ENCODE measurements around the gene ZNF670. TPM values are rescaled to one million over a fixed set of nuclear protein-coding genes. Genes with fewer than 3 reads are reported as not detected.
"Not testable (repeated sequence)": the region's sequence is repeated elsewhere in the genome, so short reads cannot be mapped to it uniquely, and the experiment has no call there.

ZNF670 gene
- total RNA-seq, 1 donor from 2014 or later: not detected

- H3K4me3 ChIP-seq: no peak overlapping the region
- H3K27ac ChIP-seq: no peak overlapping the region
- DNase-seq (ENCODE audit: low spot score in 2 of 2): no peak
- no peaks in the 10 kb centered on the region for H3K27me3 ChIP-seq
- TF ChIP-seq CTCF (IDR thresholded peaks at IDR 0.05): no peak
- intact Hi-C loops (cut with DNase I): no loop called here
- peaks cover 20 to 95% of the 10 kb centered on the region in 2 donors for H3K9me3 ChIP-seq
- H3K4me1 ChIP-seq: no peaks in the 10 kb centered on the region
- peaks cover 45 to 49% of the 10 kb centered on the region in 2 donors for H3K36me3 ChIP-seq
Observed at GRCh38 chr1:247037511-247038320, 40.9 kb downstream of the ZNF670 start.

DNA sequence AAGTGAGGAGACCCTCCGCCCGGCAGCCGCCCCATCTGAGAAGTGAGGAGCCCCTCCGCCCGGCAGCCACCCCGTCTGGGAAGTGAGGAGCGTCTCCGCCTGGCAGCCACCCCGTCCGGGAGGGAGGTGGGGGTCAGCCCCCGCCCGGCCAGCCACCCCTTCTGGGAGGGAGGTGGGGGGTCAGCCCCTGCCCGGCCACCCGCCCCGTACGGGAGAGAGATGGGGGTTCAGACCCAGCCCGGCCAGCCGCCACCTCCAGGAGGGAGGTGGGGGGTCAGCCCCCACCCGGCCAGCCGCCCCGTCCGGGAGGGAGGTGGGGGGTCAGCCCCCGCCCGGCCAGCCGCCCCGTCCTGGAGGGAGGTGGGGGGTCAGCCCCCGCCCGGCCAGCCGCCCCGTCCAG lies 46.3 kb downstream of the ZNF670 start:
- peaks cover 29 to 83% of the 10 kb centered on the region in 2 donors for H3K9me3 ChIP-seq

More for the DNA sequence above, 46.3 kb downstream of the ZNF670 start:
- H3K4me3 ChIP-seq; H3K27ac ChIP-seq; intact Hi-C loops (cut with DNase I); H3K27me3 ChIP-seq; H3K4me1 ChIP-seq; DNase-seq (ENCODE audit: low spot score in 2 of 2): not testable (repeated sequence)
- peaks cover 25 to 27% of the 10 kb centered on the region in 2 donors for H3K36me3 ChIP-seq

Other genes with a start within 250 kb of the ZNF670 start
- gene AHCTF1, start 146.9 kb downstream of the ZNF670 start, total RNA-seq: 16.5 TPM
- not detected for gene ZNF695, start 70.8 kb downstream of the ZNF670 start, total RNA-seq
- gene ZNF669, start 25.5 kb upstream of the ZNF670 start, total RNA-seq: 0.64 TPM
- gene ZNF124, start 93.2 kb upstream of the ZNF670 start, total RNA-seq: 33.1 TPM
- not detected for gene VN1R5, start 177.3 kb upstream of the ZNF670 start, total RNA-seq

All from ascending aorta (tissue), 2 donors.